ENCODE results near the gene INHA.

- no peak for TF ChIP-seq CTCF (IDR thresholded peaks at IDR 0.05; ENCODE audit: insufficient read depth, low read length, poor library complexity, severe bottlenecking)
- no peak for TF ChIP-seq EZH2phosphoT487 (conservative IDR thresholded peaks at IDR 0.05; ENCODE audit: low read length)
These were observed 2.6 kb downstream of the INHA start for GRCh38 chr2:219574484-219575311.
